NCI-H2227 (cell line): Measurements from ENCODE around the gene DDI1.

Experiments
- DNase-seq: peaks from one replicate; lab custom pipeline; 2025; ENCODE audit not compliant: unreplicated experiment; lab: John Stamatoyannopoulos, UW

The DDI1 gene

GRCh38 chr11:104036588-104036987 lies at the start of gene DDI1:
Gene DDI1 (plus strand): TSS chr11:104036640. CDS start chr11:104036823, 183 bp downstream.
- DNase-seq: no peak

- DNase-seq: peak; percentile 43
Observed at GRCh38 chr11:103987629-103988594, 48.5 kb upstream of the DDI1 start.

- DNase-seq: no peak
Observed at GRCh38 chr11:103988595-103988969, 47.9 kb upstream of the DDI1 start.

GRCh38 chr11:103993507-103993906 lies 42.9 kb upstream of the DDI1 start:
- no peak for DNase-seq

- DNase-seq: no peak
Observed at GRCh38 chr11:103994094-103994493, 42.3 kb upstream of the DDI1 start.

- no peak for DNase-seq
Observed at GRCh38 chr11:103994518-103994917, 41.9 kb upstream of the DDI1 start.

- no peak for DNase-seq
Observed at GRCh38 chr11:103995896-103996295, 40.5 kb upstream of the DDI1 start.

GRCh38 chr11:103997082-103997481 lies 39.4 kb upstream of the DDI1 start:
- no peak for DNase-seq

- no peak for DNase-seq
Observed at GRCh38 chr11:103998826-103999508, 37.5 kb upstream of the DDI1 start.

GRCh38 chr11:104000798-104001197 lies 35.6 kb upstream of the DDI1 start:
- DNase-seq: no peak

GRCh38 chr11:104001561-104002056 lies 34.8 kb upstream of the DDI1 start:
- DNase-seq: no peak

- DNase-seq: no peak
Observed at GRCh38 chr11:104003491-104003890, 32.9 kb upstream of the DDI1 start.

- DNase-seq: no peak
Observed at GRCh38 chr11:104005234-104005855, 31.1 kb upstream of the DDI1 start.

GRCh38 chr11:104009744-104010143 lies 26.7 kb upstream of the DDI1 start:
- DNase-seq: no peak

GRCh38 chr11:104011044-104011443 lies 25.4 kb upstream of the DDI1 start:
- DNase-seq: no peak

- no peak for DNase-seq
Observed at GRCh38 chr11:104015649-104016415, 20.6 kb upstream of the DDI1 start.

- no peak for DNase-seq
Observed at GRCh38 chr11:104024572-104024971, 11.9 kb upstream of the DDI1 start.

- DNase-seq: no peak
Observed at GRCh38 chr11:104028476-104029263, 7.8 kb upstream of the DDI1 start.

GRCh38 chr11:104033134-104033533 lies 3.3 kb upstream of the DDI1 start:
- DNase-seq: no peak

- no peak for DNase-seq
Observed at GRCh38 chr11:104033561-104033960, 2.9 kb upstream of the DDI1 start.
